OCI-LY3 (cell line): Measurements from ENCODE around the gene RPP40.

Experiments used
- H2AFZ ChIP-seq: fragments of 200-600, 300-600 bp; shearing (Covaris generic); 2 replicates; pipeline ENCODE4 v1.6.0; 2014; ENCODE audit warnings: antibody characterized with exemption, low read depth, low read length
- H3K27ac ChIP-seq: fragments of 200-600, 300-600 bp; sonication (generic); 2 replicates; pipeline ENCODE4 v1.5.1; 2014; ENCODE audit warnings: mild to moderate bottlenecking, low read length, moderate library complexity, mixed read lengths
- H3K27me3 ChIP-seq: fragments of 200-600, 300-600 bp; sonication (generic); 2 replicates; pipeline ENCODE4 v1.6.1; 2014; ENCODE audit warnings: low read depth, low read length, mixed read lengths
- H3K36me3 ChIP-seq: fragments of 200-600, 300-600 bp; sonication (generic); replicated peaks from 2 replicates; pipeline ENCODE3; 2014; ENCODE audit warnings: low read depth, low read length, mixed read lengths
- H3K4me1 ChIP-seq: fragments of 300-600, 200-600 bp; sonication (generic); 2 replicates; pipeline ENCODE4 v1.6.1; 2014; ENCODE audit warnings: low read length, mixed read lengths
- H3K4me2 ChIP-seq: fragments of 200-600, 300-600 bp; sonication (generic); 2 replicates; pipeline ENCODE4 v1.6.1; 2014; ENCODE audit warnings: low read length, mixed read lengths
- H3K4me3 ChIP-seq: fragments of 300-600, 200-600 bp; sonication (generic); 2 replicates; pipeline ENCODE4 v1.5.1; 2014; ENCODE audit warnings: antibody characterized with exemption, mild to moderate bottlenecking, low read length, moderate library complexity
- H3K79me2 ChIP-seq: fragments of 300-600, 200-600 bp; shearing (Covaris generic); 2 replicates; pipeline ENCODE4 v1.6.1; 2014; ENCODE audit warnings: mild to moderate bottlenecking, low read length, mixed read lengths
- H3K9ac ChIP-seq: fragments of 300-600, 200-600 bp; shearing (Covaris generic); 2 replicates; pipeline ENCODE4 v1.6.0; 2014; ENCODE audit warnings: mild to moderate bottlenecking, low read length, moderate library complexity
- H3K9me3 ChIP-seq: fragments of 200-600, 300-600 bp; shearing (Covaris generic); 2 replicates; pipeline ENCODE4 v1.6.1; 2014; ENCODE audit warnings: low read length, mixed read lengths; ENCODE audit not compliant: insufficient read depth
- H4K20me1 ChIP-seq: fragments of 200-600, 300-600 bp; sonication (generic); 2 replicates; pipeline ENCODE4 v1.6.1; 2016; ENCODE audit warnings: low read length, mixed read lengths; ENCODE audit not compliant: insufficient read depth
- CTCF ChIP-seq: fragments of 200-600, 300-600 bp; sonication (generic); IDR thresholded peaks from 2 replicates; pipeline ENCODE4 v1.5.1; 2014; ENCODE audit warnings: antibody characterized with exemption, low read length, low read depth
- EZH2phosphoT487 ChIP-seq: fragments of 200-600 bp; shearing (Covaris generic); IDR thresholded peaks from 2 replicates; pipeline ENCODE4 v1.6.1; 2018; ENCODE audit warnings: antibody characterized with exemption, mixed run types, low read depth

RPP40 gene

GRCh38 chr6:5014072-5014561 is 10.3 kb upstream of the RPP40 start:
- H3K9me3 ChIP-seq = no peaks in the 10 kb centered on the region
- no peaks in the 10 kb centered on the region for H3K4me1 ChIP-seq
- H3K4me2 ChIP-seq = no peak overlapping the region
- TF ChIP-seq CTCF = no peak
- no peak for TF ChIP-seq EZH2phosphoT487
- no peak overlapping the region for H2AFZ ChIP-seq
- H3K27me3 ChIP-seq = no peaks in the 10 kb centered on the region
- H3K9ac ChIP-seq = no peak overlapping the region
- no peaks in the 10 kb centered on the region for H3K36me3 ChIP-seq
- H3K27ac ChIP-seq = no peak overlapping the region
- H3K79me2 ChIP-seq = no peaks in the 10 kb centered on the region
- H4K20me1 ChIP-seq = no peaks in the 10 kb centered on the region
- no peak overlapping the region for H3K4me3 ChIP-seq

GRCh38 chr6:5012519-5012918 is 8.7 kb upstream of the RPP40 start:
- no peak overlapping the region for H3K4me2 ChIP-seq
- no peak overlapping the region for H2AFZ ChIP-seq
- no peaks in the 10 kb centered on the region for H3K79me2 ChIP-seq
- no peak for TF ChIP-seq CTCF
- TF ChIP-seq EZH2phosphoT487 = no peak
- H3K27ac ChIP-seq = no peak overlapping the region
- no peaks in the 10 kb centered on the region for H3K27me3 ChIP-seq
- no peaks in the 10 kb centered on the region for H4K20me1 ChIP-seq
- no peaks in the 10 kb centered on the region for H3K9me3 ChIP-seq
- no peak overlapping the region for H3K9ac ChIP-seq
- H3K4me1 ChIP-seq = no peaks in the 10 kb centered on the region
- H3K4me3 ChIP-seq = no peak overlapping the region
- H3K36me3 ChIP-seq = no peaks in the 10 kb centered on the region

GRCh38 chr6:5011346-5011745 is 7.5 kb upstream of the RPP40 start:
- Histone ChIP-seq H3K27ac (no peak overlapping the region), H2AFZ (no peak overlapping the region), H3K4me1 (no peaks in the 10 kb centered on the region), H3K27me3 (no peaks in the 10 kb centered on the region), H3K9ac (no peak overlapping the region), H3K36me3 (no peaks in the 10 kb centered on the region), H4K20me1 (no peaks in the 10 kb centered on the region), H3K4me2 (no peak overlapping the region), H3K79me2 (no peaks in the 10 kb centered on the region), H3K9me3 (no peaks in the 10 kb centered on the region), H3K4me3 (no peak overlapping the region)
- TF ChIP-seq EZH2phosphoT487 (no peak), CTCF (no peak)

GRCh38 chr6:5007531-5007930 is 3.7 kb upstream of the RPP40 start:
- no peak overlapping the region for H2AFZ ChIP-seq
- no peak overlapping the region for H3K27ac ChIP-seq
- no peak overlapping the region for H3K4me2 ChIP-seq
- no peak for TF ChIP-seq EZH2phosphoT487
- peaks cover 4% of the 10 kb centered on the region; the same call in 1 of the 2 replicates for H3K4me1 ChIP-seq
- no peak overlapping the region for H3K9ac ChIP-seq
- H4K20me1 ChIP-seq = no peaks in the 10 kb centered on the region
- H3K4me3 ChIP-seq = no peak overlapping the region
- H3K79me2 ChIP-seq = no peaks in the 10 kb centered on the region
- H3K9me3 ChIP-seq = no peaks in the 10 kb centered on the region
- no peaks in the 10 kb centered on the region for H3K36me3 ChIP-seq
- no peaks in the 10 kb centered on the region for H3K27me3 ChIP-seq
